ENCODE results near the gene SH3GL3.

The SH3GL3 gene

DNA sequence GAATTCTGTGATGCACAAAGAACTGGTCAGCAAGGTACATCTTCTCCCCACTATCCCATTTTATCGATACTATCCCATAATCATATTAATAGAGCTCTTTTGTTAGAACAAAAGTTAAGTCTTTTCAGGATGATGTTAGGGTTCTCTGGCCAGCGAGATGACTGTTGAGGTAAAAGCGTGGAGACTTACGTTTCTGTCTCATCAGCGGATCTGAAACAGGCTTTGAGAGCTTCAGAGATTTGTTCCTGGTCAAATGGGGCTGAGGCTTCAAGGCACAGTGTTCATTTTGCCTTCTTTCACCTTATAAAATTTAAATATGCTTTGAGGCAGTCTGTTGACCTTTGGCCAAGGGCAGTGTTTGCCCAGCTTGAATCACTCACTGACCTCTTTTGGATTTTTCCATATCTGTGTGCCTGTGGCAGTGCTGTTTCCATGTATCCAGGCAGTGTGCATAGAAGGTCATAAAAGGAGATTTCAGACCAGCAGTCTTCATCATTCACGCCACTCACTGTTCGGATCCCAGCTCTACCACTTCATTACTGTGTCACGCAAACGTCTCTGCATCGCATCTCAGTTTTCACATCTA is 209.9 kb downstream of the SH3GL3 start:
- TF ChIP-seq ZNF274 (IDR thresholded peaks at IDR 0.05; ENCODE audit: low read depth, low read length): no peak

DNA sequence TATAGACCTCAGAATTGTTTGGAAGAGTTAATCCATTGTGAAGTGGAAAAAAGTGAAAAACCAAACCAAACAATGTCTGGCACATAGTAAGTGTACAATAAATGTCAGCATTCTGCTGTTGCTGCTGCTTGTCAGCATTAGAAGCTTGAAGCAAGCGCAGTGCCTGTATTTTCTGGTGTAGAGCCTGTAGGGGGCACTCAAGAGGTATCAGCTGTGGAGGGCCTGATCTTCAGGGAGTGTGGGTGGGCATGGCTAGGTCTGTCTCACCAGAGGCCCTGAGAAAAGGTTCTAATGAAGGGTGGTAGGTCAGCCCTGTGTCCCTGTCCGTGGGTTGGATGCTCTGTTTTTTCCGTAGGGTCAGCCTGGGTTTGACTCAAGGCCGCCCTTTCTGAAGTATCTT is 210.4 kb downstream of the SH3GL3 start:
- H3K4me3 ChIP-seq (ENCODE audit: low read length): no peak overlapping the region
- TF ChIP-seq ZNF274 (IDR thresholded peaks at IDR 0.05; ENCODE audit: low read depth, low read length): no peak

More for the DNA sequence above, 209.9 kb downstream of the SH3GL3 start:
- H3K4me3 ChIP-seq (ENCODE audit: low read length): no peak overlapping the region

DNA sequence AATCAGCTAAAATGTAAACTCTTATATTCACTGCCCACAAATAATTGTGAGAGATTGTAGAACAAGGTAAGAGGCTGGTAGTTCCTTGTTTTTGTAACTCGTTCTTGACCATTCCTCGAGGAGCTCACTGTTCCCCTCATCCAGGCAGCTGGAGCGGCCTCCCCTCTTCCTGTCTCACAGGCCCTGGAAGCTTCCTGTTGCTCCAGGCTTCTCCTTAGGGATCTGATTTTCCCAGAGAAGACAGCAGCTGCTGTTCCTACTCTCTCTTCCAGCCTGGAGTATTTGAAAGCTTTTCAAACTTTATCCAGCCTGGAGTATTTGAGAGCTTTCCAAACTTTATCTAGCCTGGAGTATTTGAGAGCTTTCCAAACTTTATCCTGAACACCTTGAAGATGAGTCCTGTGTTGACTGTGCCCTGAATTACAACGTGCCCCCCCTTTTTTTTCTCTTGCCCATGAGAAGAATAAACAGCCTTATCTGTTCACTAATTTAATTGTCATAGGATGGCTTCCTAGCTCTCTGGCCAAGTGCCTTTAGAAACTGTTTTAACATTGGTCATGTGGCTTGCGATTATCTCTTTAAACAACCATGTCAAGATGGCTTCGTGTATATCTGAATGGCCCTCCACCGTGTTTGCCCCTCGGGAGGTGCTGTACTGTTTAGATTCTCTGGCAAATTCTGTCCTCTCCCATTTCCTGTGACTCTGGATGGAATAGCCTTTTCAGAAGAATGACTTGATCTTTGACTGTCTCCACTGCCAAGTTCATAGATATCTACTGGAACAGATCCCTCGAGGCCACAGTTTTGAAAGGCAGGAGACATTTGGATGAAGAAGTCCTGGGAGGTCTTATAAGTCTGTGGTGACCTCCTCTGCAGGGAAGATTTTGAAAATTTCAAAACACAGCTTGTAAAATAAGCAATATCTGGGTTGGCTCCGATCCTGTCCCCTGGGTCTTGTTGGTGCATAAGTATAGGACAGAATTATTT is 211.6 kb downstream of the SH3GL3 start:
- TF ChIP-seq ZNF274 (IDR thresholded peaks at IDR 0.05; ENCODE audit: low read depth, low read length): no peak
- H3K4me3 ChIP-seq (ENCODE audit: low read length): no peak overlapping the region

DNA sequence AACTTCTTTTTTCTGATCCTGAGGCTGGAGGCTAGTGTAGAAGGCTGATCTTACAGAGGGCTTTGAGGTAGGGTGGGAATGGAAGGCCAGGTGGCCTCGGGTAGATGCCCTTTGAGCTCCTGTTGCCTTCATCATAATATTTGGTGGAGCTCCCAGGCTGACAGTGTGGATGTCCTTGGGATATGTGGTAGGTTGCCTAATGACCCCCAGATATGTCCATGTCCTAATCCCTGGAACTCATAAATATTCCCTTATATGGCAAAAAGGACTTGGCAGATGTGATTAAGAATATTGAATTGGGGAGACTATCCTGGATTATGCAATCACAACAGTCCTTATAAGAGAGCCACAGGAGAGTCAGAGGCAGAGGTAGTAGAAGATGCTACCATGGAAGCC is 212.3 kb downstream of the SH3GL3 start:
- TF ChIP-seq ZNF274 (IDR thresholded peaks at IDR 0.05; ENCODE audit: low read depth, low read length): no peak
- H3K4me3 ChIP-seq (ENCODE audit: low read length): no peak overlapping the region

DNA sequence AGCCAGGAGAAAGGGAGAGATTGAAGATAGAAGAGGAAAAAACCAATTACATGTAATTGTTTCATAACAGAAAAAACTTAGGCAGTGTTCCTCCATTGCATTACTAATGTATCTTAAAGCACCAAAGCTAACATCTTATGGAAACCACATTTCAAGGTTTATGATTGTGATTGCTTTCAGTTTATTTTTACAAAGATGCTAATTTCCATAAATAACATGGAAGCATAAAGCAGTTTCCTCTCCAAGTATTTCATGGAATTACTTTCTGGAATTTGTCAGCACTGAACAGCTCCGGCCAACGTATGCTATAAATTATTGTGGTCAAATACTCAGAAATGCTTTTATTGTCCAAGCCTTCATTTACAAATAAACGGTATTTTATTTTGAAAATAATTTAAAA is 218.3 kb downstream of the SH3GL3 start:
- TF ChIP-seq ZNF274 (IDR thresholded peaks at IDR 0.05; ENCODE audit: low read depth, low read length): no peak
- no peak overlapping the region for H3K4me3 ChIP-seq (ENCODE audit: low read length)
